HS-27A (cell line): ENCODE measurements around the gene PPIAL4G.
"Not testable (repeated sequence)": the region's sequence is repeated elsewhere in the genome, so short reads cannot be mapped to it uniquely, and the experiment has no call there.

Experiments
- DNase-seq: peaks from one replicate; pipeline ENCODE4 v3.0.0-alpha.2; 2012; ENCODE audit warnings: low read depth, missing footprints

Gene PPIAL4G

DNA sequence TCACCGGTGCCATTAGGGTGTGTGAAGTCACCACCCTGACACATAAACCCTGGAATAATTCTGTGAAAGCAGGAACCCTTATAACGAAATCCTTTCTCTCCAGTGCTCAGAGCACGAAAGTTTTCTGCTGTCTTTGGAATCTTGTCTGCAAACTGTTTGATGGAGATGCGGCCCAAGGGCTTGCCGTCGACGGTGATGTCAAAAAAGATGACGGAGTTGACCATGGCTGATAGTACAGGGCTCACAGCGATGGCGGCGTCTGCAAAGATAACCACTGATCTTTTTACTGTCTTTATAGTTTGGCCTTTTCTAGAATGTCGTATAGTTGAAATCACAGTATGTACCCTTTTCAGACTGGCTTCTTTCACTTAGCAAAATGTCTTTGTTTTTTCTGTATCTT lies at the start of gene PPIAL4G:
Gene PPIAL4G (minus strand): TSS at position 274 of the 400 bp plus-strand sequence. CDS start 50 bp downstream, at position 224.
- DNase-seq, result not testable (repeated sequence)

DNA sequence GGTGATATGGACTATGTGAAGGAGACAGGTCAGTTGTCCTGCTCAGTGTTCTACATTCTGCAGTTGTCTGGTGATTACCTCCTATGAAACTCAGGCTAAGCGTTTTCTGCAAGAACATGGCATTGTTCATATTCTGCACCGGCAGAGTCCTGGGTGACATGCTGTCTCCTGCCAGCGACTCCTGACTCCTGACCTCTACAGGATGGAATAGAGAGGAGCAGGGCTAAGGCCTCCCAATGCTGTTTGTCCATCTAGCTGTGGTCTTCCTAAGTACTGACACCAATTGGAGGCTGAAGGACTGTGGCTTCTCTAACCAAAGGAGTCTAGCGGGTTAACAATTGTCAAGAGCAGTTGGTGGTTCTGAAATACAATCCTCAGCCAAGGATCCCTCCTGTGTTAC lies 49.1 kb upstream of the PPIAL4G start:
- not testable (repeated sequence) for DNase-seq

DNA sequence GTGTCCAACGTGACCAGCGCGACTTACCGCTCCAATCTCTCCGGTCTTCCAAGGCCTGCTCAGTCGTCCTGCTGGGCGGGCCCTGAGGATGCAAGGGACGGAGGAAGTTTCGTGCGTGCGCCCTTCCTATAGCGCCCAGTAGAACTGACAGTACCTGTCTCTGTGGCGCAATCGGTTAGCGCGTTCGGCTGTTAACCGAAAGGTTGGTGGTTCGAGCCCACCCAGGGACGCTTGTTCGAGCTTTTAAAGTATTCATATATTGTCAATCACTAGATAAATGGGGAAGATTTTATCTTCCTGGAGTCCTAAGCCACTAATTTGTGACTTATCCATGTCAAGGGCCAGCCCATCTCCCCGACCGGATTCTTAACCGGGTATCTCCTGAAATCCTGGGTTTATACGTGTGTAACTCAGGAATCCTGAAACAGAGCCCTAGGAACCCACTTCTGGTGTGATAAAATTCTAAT lies 46.0 kb upstream of the PPIAL4G start:
- DNase-seq, result peak; percentile 50

DNA sequence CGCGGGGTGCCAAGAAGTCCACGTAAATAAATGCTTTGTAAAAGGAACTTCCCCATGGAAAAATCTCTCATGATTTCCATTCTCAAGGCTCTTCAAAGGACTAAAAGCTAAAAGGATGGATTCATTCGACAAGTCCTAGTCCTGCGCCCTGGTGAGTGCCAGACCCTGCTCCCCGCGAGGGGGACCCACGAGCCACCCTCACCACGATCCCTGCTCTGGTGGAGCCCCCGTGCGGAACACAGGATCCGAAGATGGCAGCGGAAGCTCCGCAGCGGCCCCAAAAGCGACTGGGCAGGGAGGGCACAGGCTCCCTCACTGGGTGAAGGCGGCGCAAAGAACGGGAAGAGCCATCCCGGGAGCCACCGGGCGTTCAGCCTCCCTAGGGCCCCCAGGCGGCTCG lies 45.5 kb upstream of the PPIAL4G start:
- DNase-seq, result not testable (repeated sequence)

DNA sequence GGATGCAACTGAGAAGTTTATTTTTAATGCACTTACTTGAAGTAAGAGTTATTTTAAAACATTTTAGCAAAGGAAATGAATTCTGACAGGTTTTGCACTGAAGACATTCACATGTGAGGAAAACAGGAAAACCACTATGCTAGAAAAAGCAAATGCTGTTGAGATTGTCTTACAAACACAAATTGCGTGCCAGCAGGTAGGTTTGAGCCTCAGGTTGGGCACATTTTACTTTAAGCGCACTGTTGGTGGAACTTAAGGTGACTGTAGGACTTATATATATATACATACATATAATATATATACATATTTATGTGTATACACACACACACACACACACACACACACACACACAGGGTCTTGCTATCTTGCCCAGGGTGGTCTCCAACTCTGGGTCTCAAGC lies 43.5 kb upstream of the PPIAL4G start:
- DNase-seq, result not testable (repeated sequence)

DNA sequence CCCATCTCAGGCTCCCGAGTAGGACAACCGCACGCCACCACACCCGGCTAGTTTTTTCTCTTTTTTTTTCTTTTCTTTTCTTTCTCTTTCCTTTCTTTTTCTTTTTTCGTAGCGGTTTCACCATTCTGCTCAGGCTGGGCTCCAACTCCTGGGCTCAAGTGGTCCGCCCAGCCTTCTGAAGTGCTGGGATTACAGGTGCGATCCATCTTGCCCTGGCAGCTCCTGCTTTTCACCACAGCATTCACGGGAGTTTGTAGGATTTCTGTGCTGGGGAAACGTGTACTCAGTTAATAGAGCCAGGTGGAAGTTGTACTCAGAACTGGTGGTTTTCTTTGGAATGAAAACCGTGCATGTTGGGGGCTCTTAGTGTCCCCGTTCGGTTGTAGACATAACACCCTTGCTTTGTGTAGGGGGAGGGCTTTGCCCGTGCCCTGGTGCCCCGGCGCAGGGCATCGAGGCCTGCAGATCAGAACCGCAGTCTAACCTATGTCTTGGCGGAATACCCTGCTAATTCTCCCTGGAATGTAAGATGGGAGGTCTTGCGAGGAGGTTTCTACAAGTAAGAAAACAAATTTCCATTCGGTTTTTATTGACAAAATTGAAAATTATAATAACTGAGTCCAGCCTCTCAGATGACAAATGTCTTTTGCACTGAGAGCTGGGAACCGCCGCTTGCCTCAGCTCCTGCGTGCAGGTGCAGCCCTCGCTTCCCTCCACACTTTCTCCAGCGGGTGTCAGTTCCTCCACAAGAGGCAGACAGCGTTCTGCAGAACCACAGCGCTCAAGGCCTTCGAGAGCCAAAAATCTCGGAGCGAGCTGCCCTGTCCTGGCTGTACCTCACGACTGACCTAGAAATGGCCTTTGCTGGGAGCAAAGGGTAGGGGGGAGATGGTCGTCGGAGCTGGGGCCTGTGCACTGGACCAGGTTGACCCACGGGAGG lies 40.4 kb upstream of the PPIAL4G start:
- DNase-seq, result not testable (repeated sequence)

DNA sequence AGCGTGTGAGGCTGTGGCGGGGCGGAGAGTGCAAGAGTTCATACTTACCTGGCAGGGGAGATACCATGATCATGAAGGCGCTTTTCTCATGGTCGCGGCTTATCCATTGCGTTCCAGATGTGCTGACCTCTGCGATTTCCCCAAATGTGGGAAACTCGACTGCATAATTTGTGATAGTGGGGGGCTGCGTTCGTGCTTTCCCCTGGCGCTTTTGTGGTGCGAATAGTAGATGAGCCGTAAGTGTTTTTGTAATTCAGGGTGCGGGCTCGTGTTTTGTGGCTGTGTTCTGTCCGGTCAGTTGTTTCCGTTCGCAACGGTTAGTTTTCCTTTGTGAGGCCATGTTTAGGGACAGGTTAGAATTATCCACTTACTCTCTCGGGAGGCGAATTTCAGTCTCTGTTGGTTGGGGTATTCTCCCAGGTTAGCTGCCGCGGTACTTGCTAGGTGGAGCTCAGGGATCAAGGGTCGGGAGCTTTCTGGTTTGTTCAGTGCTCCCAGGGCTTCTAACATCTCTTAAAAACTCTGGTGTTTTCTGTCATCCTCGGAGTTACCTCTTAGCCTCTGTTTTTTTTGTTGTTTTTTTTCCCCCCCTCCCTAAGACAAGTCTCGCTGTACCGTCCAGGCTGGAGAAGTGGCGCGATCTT lies 39.6 kb upstream of the PPIAL4G start:
- DNase-seq, result not testable (repeated sequence)

DNA sequence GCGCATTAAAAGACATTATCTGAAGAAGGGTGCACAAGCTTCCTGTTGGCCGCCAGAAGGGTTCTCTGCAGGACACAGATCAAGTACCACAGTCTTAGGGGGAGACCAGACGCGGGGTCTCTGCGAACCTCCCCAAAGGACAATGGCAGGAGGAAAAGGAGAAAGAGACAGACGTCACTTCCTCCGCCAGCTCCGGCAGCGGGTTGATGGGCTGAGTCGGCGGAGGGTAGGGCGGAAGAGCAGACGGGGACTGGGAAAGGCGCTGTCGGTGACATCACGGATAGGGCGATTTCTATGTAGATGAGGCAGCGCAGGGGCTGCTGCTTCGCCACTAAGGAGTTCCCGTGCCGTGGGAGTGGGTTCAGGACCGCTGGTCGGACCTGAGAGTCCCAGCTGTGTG lies 39.0 kb upstream of the PPIAL4G start:
- not testable (repeated sequence) for DNase-seq

DNA sequence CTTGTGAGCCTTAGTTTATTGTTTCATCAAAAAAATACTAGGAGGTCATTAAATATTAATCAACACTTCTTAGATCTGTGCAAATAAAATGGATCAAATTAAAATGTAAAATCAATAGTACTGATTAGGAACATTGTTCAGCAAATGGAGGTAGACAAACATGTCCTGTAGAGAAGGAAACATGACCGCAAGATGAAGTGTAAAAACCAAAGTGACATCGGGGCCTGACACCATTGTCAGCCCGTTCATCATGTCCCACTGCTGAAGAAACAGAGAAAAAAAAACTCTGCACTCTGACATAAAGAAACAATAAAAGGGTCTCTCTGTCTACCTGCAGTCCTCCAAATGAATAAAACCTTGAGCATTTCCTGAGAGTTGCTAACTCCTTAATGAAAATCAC lies 31.2 kb upstream of the PPIAL4G start:
- not testable (repeated sequence) for DNase-seq

DNA sequence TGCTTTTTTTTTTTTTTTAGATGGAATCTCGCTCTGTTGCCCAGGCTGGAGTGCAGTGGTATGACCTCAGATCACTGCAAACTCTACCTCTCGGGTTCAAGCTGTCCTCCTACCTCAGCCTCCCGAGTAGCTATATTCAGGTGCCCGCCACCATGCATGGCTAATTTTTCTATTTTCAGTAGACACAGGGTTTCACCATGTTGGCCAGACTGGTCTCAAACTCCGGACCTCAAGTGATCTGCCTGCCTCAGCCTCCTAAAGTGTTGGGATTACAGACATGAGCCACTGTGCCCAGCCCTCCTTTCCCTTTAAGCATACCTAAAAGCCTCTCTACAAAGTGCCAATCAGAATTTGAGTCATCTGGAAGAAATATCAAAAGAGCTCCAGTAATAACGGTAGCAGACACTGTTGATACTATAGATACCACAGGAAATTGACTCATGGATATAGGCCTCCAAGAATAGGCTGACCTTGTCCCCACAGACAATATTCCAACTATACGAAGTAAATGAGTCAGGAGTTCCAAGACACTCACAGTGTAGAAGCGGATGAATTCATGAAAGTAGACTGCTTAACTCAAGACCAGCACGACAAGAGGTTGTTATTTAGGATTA lies 29.6 kb upstream of the PPIAL4G start:
- peak; percentile 11 for DNase-seq

DNA sequence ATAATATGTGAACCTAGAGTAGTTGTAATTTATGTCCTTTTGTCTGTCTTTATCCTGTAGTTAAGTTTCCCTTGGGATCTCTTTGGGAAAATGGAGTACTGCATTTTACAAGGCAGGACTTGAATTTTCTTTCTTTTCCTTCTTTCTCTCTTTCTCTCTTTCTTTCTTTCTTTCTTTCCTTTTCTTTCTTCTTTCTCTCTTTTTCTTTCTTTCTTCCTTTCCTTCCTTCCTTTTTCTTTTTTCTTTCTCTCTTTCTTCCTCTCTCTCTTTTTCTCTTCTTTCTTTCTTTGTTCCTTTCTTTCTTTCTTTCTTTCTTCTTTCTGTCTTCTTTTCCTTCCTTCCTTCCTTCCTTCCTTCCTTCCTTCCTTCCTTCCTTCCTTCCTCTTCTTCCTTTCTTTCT lies 10.8 kb upstream of the PPIAL4G start:
- not testable (repeated sequence) for DNase-seq

DNA sequence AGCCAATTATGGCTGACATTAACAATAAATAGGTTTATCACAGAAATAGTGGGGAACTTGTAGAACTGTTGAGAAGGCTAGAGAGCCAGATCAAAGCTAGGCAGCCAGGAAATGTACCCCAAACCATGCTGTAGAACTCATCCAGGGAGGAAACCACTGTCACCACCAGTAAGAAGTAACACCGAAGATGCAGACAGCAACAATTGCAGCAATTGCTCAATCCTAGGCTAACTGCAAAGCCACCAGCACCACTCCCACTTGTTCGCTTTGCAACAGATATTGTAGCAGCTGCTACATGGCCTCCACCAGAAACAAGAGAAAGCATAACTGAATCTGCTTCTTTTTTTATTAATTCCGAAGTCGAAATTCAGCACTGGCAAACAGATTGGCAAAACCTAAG lies 2.0 kb downstream of the PPIAL4G start:
- not testable (repeated sequence) for DNase-seq

DNA sequence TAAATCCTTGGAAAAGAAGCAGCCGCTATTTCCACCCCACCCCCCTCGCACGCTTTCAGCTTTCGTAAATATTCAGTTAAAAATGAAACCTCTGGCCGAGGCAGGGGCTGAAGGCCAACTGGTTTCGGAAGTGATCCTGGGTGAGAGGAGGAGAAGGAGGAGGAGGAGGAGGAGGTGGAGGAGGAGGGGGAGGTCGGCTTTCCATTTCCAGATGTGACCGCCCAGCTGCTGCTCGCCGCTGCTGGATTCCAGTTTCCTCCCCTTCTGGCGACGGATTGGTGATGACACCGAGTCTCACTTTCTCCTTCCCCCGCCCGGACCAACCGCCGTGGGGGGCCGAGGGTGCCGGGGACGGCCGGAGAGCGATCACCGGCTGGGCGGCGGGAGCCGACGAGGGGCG lies 23.4 kb downstream of the PPIAL4G start:
- not testable (repeated sequence) for DNase-seq

DNA sequence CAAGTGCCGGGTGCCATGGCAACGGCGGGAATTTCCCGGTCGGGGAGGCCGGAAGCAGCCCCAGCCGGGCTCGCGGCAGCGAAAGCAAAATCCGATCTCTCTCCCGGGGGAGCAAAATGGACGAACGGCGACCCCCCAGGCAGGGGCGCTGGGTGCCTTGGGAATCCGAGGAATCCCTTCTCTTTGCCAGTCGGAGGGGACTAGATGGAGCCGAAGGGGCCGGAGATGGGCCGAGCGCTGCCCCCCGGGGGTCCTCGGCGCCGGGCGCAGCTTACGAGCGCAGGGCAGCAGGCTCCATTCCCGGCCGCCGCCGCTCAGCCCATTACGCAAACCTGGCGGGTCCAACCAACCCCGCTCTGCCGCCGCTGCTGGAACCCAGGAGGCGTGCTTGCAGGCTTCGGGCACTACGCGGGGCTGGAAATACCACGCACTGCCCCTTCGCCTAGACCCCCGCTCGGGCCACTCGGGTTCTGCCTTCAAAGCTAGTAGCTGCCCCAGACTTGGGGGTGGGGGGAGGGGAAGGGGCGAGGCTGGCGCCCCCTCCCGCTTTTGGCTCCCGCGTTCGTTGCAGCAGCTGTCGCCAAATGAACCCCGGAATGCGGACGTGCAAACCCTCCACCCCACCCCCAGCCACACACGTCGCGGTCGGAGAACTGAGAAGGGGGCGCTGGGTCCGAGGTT lies 24.1 kb downstream of the PPIAL4G start:
- DNase-seq, result not testable (repeated sequence)

DNA sequence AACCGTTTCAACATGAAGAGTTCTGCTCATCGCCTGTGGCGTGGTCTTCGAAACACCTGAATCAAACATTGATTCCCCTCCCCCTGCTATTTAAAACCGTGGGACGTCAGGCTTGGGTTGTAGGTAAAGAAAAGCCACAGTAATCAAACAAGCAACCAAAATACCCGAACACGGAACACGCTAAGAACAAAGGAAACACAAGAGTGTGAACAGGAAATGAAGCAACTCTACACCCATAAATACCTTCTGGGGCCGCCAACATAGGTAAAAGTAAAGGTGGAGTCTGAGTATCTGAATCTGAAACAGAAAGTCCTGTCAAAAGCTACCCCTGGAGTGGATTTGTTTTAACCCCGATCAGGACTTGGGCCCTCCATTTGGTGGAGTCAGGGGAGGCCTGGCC lies 24.7 kb downstream of the PPIAL4G start:
- not testable (repeated sequence) for DNase-seq

DNA sequence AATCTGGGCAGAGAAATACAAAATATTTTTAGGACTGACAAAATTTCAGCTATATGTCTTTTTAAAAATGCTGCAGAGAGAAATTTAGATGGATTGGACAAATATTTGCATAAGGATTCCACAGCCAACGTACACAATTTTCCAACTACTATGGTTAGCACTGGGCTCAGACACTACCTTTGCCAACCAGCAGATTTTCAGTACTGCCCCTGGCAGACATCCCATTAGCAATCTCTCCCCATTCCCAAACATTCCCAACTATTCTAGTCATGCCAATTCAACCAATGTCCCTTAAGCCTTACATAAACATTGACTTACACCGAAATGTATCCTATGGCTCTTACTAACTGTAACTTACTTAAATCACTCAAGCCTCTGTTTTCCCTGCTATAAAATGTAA lies 30.3 kb downstream of the PPIAL4G start:
- peak; percentile 11 for DNase-seq

DNA sequence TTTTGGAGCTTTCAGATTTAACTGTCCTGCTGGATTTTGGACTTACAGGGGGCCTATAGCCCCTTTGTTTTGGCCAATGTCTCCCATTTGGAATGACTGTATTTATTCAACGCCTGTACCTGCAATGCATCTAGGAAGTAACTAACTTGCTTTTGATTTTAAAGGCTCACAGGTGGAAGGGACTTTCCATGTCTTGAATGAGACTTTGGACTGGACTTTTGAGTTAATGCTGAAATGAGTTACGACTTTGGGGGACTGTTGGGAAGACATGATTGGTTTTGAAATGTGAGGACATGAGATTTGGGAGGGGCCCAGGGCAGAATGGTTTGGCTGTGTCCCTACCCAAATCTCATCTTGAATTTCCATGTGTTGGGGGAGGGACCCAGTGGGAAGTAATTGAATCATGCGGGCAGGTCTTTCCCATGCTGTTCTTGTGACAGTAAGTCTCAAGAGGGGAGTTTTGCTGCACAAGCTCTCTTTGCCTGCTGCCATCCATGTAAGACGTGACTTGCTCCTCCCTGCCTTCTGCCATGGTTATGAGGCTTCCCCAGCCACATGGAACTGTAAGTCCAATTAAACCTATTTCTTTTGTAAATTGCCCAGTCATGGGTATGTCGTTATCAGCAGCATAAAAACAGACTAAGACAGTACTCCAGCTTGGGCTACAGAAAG lies 43.3 kb downstream of the PPIAL4G start:
- not testable (repeated sequence) for DNase-seq

DNA sequence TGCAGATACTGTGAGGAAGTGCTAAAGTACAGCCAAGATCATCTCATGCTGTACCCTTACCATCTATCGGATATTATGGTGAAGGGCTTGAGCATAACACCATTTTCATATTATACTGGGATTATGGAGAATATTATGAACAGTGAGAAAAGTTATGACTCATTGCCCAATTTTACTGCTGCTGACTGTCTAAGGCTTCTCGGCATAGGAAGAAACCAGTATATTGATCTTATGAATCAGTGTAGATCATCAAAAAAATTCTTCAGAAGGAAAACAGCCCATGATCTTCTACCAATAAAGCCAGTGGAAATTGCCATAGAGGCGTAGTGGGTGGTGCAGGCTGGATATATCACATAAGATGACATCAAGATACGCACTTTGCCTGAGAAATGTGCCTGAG lies 47.7 kb downstream of the PPIAL4G start:
- DNase-seq, result no peak

DNA sequence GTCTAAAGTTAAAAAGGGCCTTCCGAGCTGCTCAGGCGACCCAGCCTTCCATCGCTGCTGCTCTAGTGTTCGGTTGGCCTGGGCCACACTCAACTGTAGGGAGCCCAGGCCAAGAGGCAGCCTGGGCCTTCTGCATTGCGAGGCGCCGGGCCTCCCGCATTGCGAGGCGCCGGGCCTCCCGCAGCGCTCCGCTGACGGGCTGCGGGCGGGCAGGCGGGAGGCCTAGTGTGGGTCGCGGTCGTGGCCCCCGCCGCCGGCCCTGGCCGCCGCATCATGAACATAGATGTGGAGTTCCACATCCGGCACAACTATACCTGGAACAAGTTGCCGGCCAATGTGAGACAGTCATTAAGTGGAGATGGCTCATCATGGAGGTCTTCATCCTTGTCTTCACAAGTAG lies 48.3 kb downstream of the PPIAL4G start:
- DNase-seq, result no peak

DNA sequence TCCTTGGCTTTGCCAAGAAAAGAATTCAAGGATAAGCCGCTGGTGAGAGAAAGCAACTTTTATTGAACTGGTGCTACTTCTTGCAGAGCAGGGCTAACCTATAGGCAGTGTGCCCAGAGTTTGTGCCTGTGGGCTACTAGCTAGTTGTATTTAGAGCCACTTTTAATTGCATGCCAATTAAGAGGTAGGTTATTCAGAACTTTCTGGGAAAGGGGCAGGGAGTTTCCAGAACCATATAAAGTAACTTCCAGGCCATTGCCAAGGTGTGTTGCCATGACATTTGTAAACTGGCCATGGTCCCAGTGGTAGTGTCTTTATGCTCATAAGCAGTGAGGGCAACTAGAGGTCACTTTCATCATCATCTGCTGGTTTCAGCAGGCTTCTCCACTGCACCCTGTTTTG lies 50.2 kb downstream of the PPIAL4G start:
- DNase-seq, result not testable (repeated sequence)
